ENCODE data around the gene NUP210. TPM values are rescaled to one million over a fixed set of nuclear protein-coding genes. Genes with fewer than 3 reads are reported as not detected.
"Not testable (repeated sequence)": the region's sequence is repeated elsewhere in the genome, so short reads cannot be mapped to it uniquely, and the experiment has no call there.

Gene NUP210
- total RNA-seq, 2 experiments from 2014 or later = 153 to 161 TPM

GRCh38 chr3:13377741-13378140, 42.4 kb downstream of the NUP210 start:
- H3K9me3 Mint-ChIP-seq, H3K27ac Mint-ChIP-seq, H3K27me3 Mint-ChIP-seq, H3K4me1 Mint-ChIP-seq, H3K4me3 Mint-ChIP-seq, DNase-seq, POLR2A ChIA-PET: not testable (repeated sequence)
- CTCF ChIA-PET = interaction anchor here (1.3 kb wide), 1 partner anchor 75 kb away, joined by 7 read pairs; no protein-coding TSS in a partner anchor
- peaks cover 50% of the 10 kb centered on the region for H3K36me3 Mint-ChIP-seq (ENCODE audit: low read depth)

GRCh38 chr3:13377021-13377420, 43.1 kb downstream of the NUP210 start:
- Mint-ChIP-seq H3K36me3 (ENCODE audit: low read depth) (peaks cover 43% of the 10 kb centered on the region), H3K4me3 (no peak overlapping the region), H3K27me3 (no peaks in the 10 kb centered on the region), H3K4me1 (no peaks in the 10 kb centered on the region), H3K9me3 (no peaks in the 10 kb centered on the region), H3K27ac (no peak overlapping the region)
- ChIA-PET POLR2A (no interaction called here), CTCF (interaction anchor here (0.6 kb wide), 1 partner anchor 147 kb away, joined by 3 read pairs; no protein-coding TSS in a partner anchor)
- no peak for DNase-seq

- H3K4me1 Mint-ChIP-seq = no peaks in the 10 kb centered on the region
- no peaks in the 10 kb centered on the region for H3K9me3 Mint-ChIP-seq
- DNase-seq = no peak
- no peak overlapping the region for H3K4me3 Mint-ChIP-seq
- no peak overlapping the region for H3K27ac Mint-ChIP-seq
- H3K36me3 Mint-ChIP-seq (ENCODE audit: low read depth) = peaks cover 43% of the 10 kb centered on the region
- POLR2A ChIA-PET = no interaction called here
- CTCF ChIA-PET = interaction anchor here (0.9 kb wide), 1 partner anchor 77 kb away, joined by 3 read pairs; no protein-coding TSS in a partner anchor
- no peaks in the 10 kb centered on the region for H3K27me3 Mint-ChIP-seq
These were observed 44.0 kb downstream of the NUP210 start for GRCh38 chr3:13376091-13376490.

GRCh38 chr3:13375464-13375863, 44.7 kb downstream of the NUP210 start:
- DNase-seq = no peak
- H3K4me1 Mint-ChIP-seq = no peaks in the 10 kb centered on the region
- no peaks in the 10 kb centered on the region for H3K27me3 Mint-ChIP-seq
- ChIA-PET CTCF (interaction anchor here (0.9 kb wide), 1 partner anchor 77 kb away, joined by 3 read pairs; no protein-coding TSS in a partner anchor), POLR2A (no interaction called here)
- no peaks in the 10 kb centered on the region for H3K9me3 Mint-ChIP-seq
- H3K27ac Mint-ChIP-seq = no peak overlapping the region
- H3K36me3 Mint-ChIP-seq (ENCODE audit: low read depth) = peaks cover 48% of the 10 kb centered on the region
- no peak overlapping the region for H3K4me3 Mint-ChIP-seq

- CTCF ChIA-PET = interaction anchor here (0.6 kb wide), 1 partner anchor 265 kb away, joined by 3 read pairs; no protein-coding TSS in a partner anchor
- Mint-ChIP-seq H3K4me1 (no peaks in the 10 kb centered on the region), H3K27me3 (no peaks in the 10 kb centered on the region)
These were observed 46.0 kb downstream of the NUP210 start for GRCh38 chr3:13373975-13374586.

GRCh38 chr3:13372656-13373055, 47.5 kb downstream of the NUP210 start:
- H3K27me3 Mint-ChIP-seq = no peaks in the 10 kb centered on the region
- no peak for DNase-seq
- H3K36me3 Mint-ChIP-seq (ENCODE audit: low read depth) = peaks cover 40% of the 10 kb centered on the region
- no peaks in the 10 kb centered on the region for H3K4me1 Mint-ChIP-seq
- H3K4me3 Mint-ChIP-seq = no peak overlapping the region
- ChIA-PET CTCF (no interaction called here), POLR2A (no interaction called here)
- H3K9me3 Mint-ChIP-seq = no peaks in the 10 kb centered on the region
- H3K27ac Mint-ChIP-seq = no peak overlapping the region

More at GRCh38 chr3:13373975-13374586, 46.0 kb downstream of the NUP210 start:
- Mint-ChIP-seq H3K36me3 (ENCODE audit: low read depth) (peaks cover 46% of the 10 kb centered on the region), H3K4me3 (no peak overlapping the region), H3K9me3 (no peaks in the 10 kb centered on the region), H3K27ac (no peak overlapping the region)
- DNase-seq = no peak
- POLR2A ChIA-PET = interaction anchor here (1.0 to 1.3 kb wide), 3 partner anchors 23 to 78 kb away, joined by 3 read pairs; no protein-coding TSS in a partner anchor

- no peak for DNase-seq
- Mint-ChIP-seq H3K27me3 (no peaks in the 10 kb centered on the region), H3K36me3 (ENCODE audit: low read depth) (peaks cover 42% of the 10 kb centered on the region), H3K4me3 (no peak overlapping the region), H3K9me3 (no peaks in the 10 kb centered on the region), H3K27ac (peak overlapping the region; percentile 36), H3K4me1 (no peaks in the 10 kb centered on the region)
- CTCF ChIA-PET = no interaction called here
- POLR2A ChIA-PET = no interaction called here
These were observed 48.0 kb downstream of the NUP210 start for GRCh38 chr3:13372126-13372525.

- Mint-ChIP-seq H3K36me3 (ENCODE audit: low read depth) (peaks cover 40% of the 10 kb centered on the region), H3K27me3 (no peaks in the 10 kb centered on the region), H3K4me1 (no peaks in the 10 kb centered on the region), H3K27ac (no peak overlapping the region), H3K9me3 (no peaks in the 10 kb centered on the region), H3K4me3 (no peak overlapping the region)
- POLR2A ChIA-PET = interaction anchor here (1.0 kb wide), 1 partner anchor 81 kb away, joined by 4 read pairs; no protein-coding TSS in a partner anchor
- CTCF ChIA-PET = no interaction called here
- no peak for DNase-seq
These were observed 48.7 kb downstream of the NUP210 start for GRCh38 chr3:13371100-13372075.

GRCh38 chr3:13370609-13371008, 49.5 kb downstream of the NUP210 start:
- H3K27ac Mint-ChIP-seq = no peak overlapping the region
- POLR2A ChIA-PET = interaction anchor here (1.0 kb wide), 1 partner anchor 82 kb away, joined by 4 read pairs; no protein-coding TSS in a partner anchor
- H3K9me3 Mint-ChIP-seq = no peaks in the 10 kb centered on the region
- CTCF ChIA-PET = no interaction called here
- H3K4me1 Mint-ChIP-seq = no peaks in the 10 kb centered on the region
- H3K36me3 Mint-ChIP-seq (ENCODE audit: low read depth) = peaks cover 40% of the 10 kb centered on the region
- DNase-seq = no peak
- H3K27me3 Mint-ChIP-seq = no peaks in the 10 kb centered on the region
- no peak overlapping the region for H3K4me3 Mint-ChIP-seq

GRCh38 chr3:13370055-13370454, 50.1 kb downstream of the NUP210 start:
- Mint-ChIP-seq H3K4me1 (no peaks in the 10 kb centered on the region), H3K4me3 (no peak overlapping the region), H3K27ac (no peak overlapping the region), H3K36me3 (ENCODE audit: low read depth) (peaks cover 42% of the 10 kb centered on the region), H3K27me3 (no peaks in the 10 kb centered on the region), H3K9me3 (no peaks in the 10 kb centered on the region)
- no peak for DNase-seq
- ChIA-PET POLR2A (interaction anchor here (1.0 kb wide), 1 partner anchor 83 kb away, joined by 4 read pairs; no protein-coding TSS in a partner anchor), CTCF (no interaction called here)

GRCh38 chr3:13368834-13369233, 51.3 kb downstream of the NUP210 start:
- POLR2A ChIA-PET = no interaction called here
- Mint-ChIP-seq H3K4me1 (no peaks in the 10 kb centered on the region), H3K4me3 (no peak overlapping the region), H3K9me3 (no peaks in the 10 kb centered on the region), H3K27ac (no peak overlapping the region), H3K36me3 (ENCODE audit: low read depth) (peaks cover 50% of the 10 kb centered on the region), H3K27me3 (no peaks in the 10 kb centered on the region)
- CTCF ChIA-PET = no interaction called here
- DNase-seq = no peak

GRCh38 chr3:13367728-13368127, 52.4 kb downstream of the NUP210 start:
- CTCF ChIA-PET = no interaction called here
- H3K27ac Mint-ChIP-seq = no peak overlapping the region
- H3K4me1 Mint-ChIP-seq = peaks cover 1% of the 10 kb centered on the region
- peaks cover 61% of the 10 kb centered on the region for H3K36me3 Mint-ChIP-seq (ENCODE audit: low read depth)
- no peaks in the 10 kb centered on the region for H3K27me3 Mint-ChIP-seq
- no peak for DNase-seq
- no peaks in the 10 kb centered on the region for H3K9me3 Mint-ChIP-seq
- no peak overlapping the region for H3K4me3 Mint-ChIP-seq
- POLR2A ChIA-PET = no interaction called here
